SH-SY5Y (cell line): ENCODE data around the gene AFAP1L2.

ENCODE experiments used
- GATA2 ChIP-seq: IDR thresholded peaks from 2 replicates; pipeline ENCODE4 v1.6.1; 2011; ENCODE audit warnings: mild to moderate bottlenecking, low read depth, low read length
- GATA3 ChIP-seq: IDR thresholded peaks from 2 replicates; pipeline ENCODE4 v1.6.1; 2011; ENCODE audit warnings: low read depth, mild to moderate bottlenecking, low read length, moderate library complexity

DNA sequence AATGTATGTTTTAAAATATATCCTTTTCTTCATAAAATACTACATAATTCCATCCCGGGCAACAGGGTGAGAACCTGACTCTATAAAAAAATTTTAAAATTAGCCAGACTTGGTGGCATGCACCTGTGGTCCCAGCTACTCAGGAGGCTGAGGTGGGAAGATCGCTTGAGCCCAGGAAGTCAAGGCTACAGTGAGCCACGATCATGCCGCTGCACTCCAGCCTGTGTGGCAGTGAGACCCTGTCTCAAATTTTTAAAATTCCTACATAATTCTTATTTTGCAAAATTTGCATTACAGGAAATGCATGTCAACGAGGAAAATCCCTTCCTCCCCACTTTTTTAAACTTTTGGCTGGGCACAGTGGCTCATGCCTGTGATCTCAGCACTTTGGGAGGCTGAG lies 31.3 kb downstream of the AFAP1L2 start:
- TF ChIP-seq GATA2 = no peak
- no peak for TF ChIP-seq GATA3
